K562 (cell line): ENCODE measurements around the gene GPD2. TPM values are rescaled to one million over a fixed set of nuclear protein-coding genes. Genes with fewer than 3 reads are reported as not detected.

Experiments
- ARHGAP35 ChIP-seq: fragments of 450-650 bp; IDR thresholded peaks from 2 replicates; pipeline ENCODE4 v1.6.1; 2018; ENCODE audit not compliant: partially characterized antibody
- E2F6 ChIP-seq, 2 experiments: IDR thresholded peaks; 2 replicates each; pipeline ENCODE4 v1.6.1; 2011; ENCODE audit warnings: borderline replicate concordance in 1 of 2, control low read depth in 1 of 2, low read depth in 1 of 2, low read length in 1 of 2, mild to moderate bottlenecking in 1 of 2, mixed read lengths in 1 of 2, moderate library complexity in 1 of 2; ENCODE audit not compliant: insufficient read depth in 1 of 2, insufficient read length in 1 of 2, poor library complexity in 1 of 2, severe bottlenecking in 1 of 2; ENCODE audit errors: extremely low read depth in 1 of 2
- FOXO4 ChIP-seq: fragments of 450-650 bp; formaldehyde crosslinking; IDR thresholded peaks from 2 replicates; pipeline ENCODE4 v1.4.0; 2020; ENCODE audit warnings: mild to moderate bottlenecking, moderate library complexity
- FUS ChIP-seq: fragments of 200-400 bp; formaldehyde crosslinking; optimal IDR thresholded peaks from 2 replicates; pipeline ENCODE3; 2017; ENCODE audit warnings: low read depth, low read length
- GABPA ChIP-seq: fragments of 200-800 bp; sonication (Bioruptor generic); conservative IDR thresholded peaks from 2 replicates; pipeline ENCODE4 v1.6.1; 2016; ENCODE audit warnings: low read depth, missing genetic modification characterization, missing compliant biosample characterization
- ILK ChIP-seq: fragments of 450-650 bp; IDR thresholded peaks from 2 replicates; pipeline ENCODE4 v1.6.1; 2016; ENCODE audit warnings: missing genetic modification characterization, low read depth, mild to moderate bottlenecking, missing compliant biosample characterization, moderate library complexity, borderline replicate concordance
- LCOR ChIP-seq: sonication (generic); formaldehyde crosslinking; IDR thresholded peaks from 2 replicates; pipeline ENCODE4 v1.8.0; 2022; ENCODE audit warnings: mild to moderate bottlenecking, missing genetic modification reagents
- MCM2 ChIP-seq: fragments of 450-650 bp; IDR thresholded peaks from 2 replicates; pipeline ENCODE4 v1.6.1; 2017; ENCODE audit warnings: low read depth, mild to moderate bottlenecking
- SMAD4 ChIP-seq: fragments of 250-450 bp; sonication (Bioruptor Pico); conservative IDR thresholded peaks from 2 replicates; pipeline ENCODE4 v1.8.0; 2021; ENCODE audit warnings: inconsistent platforms, mild to moderate bottlenecking, moderate library complexity
- ZBTB17 ChIP-seq: fragments of 450-650 bp; formaldehyde crosslinking; IDR thresholded peaks from 2 replicates; pipeline ENCODE4 v1.4.0; 2020; ENCODE audit warnings: mild to moderate bottlenecking
- ZNF79 ChIP-seq: fragments of 250-450 bp; sonication (Bioruptor Pico); IDR thresholded peaks from 2 replicates; pipeline ENCODE4 v1.4.0; 2020; ENCODE audit warnings: low read depth, mild to moderate bottlenecking, moderate library complexity
- polyA plus RNA-seq, 8 experiments: library from polyadenylated mRNA; depleted of rRNA in 4 of 8; stranded (reverse) in 5 of 8; unstranded in 3 of 8; fragments of >200 nt; fragmentation: Nextera tagmentation in 2 of 8; fragmentation: Illumina TruSeq in 1 of 8; extraction: Ambion mirVana in 2 of 8; extraction: Trizol in 1 of 8; gene quantifications; 2 replicates each; pipeline versions ENCODE4 v1.2.1 to v1.2.3, GENCODE V29; 2011 to 2014; ENCODE audit warnings: inconsistent platforms in 1 of 8, missing spikeins in 1 of 8
- total RNA-seq, 7 experiments: library from RNA; depleted of rRNA in 6 of 7; stranded (reverse); fragments of >200 nt in 6 of 7; fragmentation: Illumina TruSeq in 2 of 7; extraction: Trizol in 2 of 7; gene quantifications; 2 replicates each; pipeline versions ENCODE4 v1.2.1 to v1.2.3, GENCODE V29; 2011 to 2021; ENCODE audit warnings: low replicate concordance in 1 of 7
- TF ChIP-seq, protein P1 (sequence below), 2 experiments: fragments of 450-650 bp; IDR thresholded peaks; 2 replicates each; pipeline ENCODE4 v1.6.1; 2018; ENCODE audit warnings: mild to moderate bottlenecking in 2 of 2, low read depth in 1 of 2; ENCODE audit not compliant: partially characterized antibody in 2 of 2
- TF ChIP-seq, protein P2 (sequence below): fragments of 250-450 bp; sonication (Bioruptor Pico); IDR thresholded peaks from 2 replicates; pipeline ENCODE4 v1.5.0; 2020; ENCODE audit warnings: mild to moderate bottlenecking
- TF ChIP-seq, protein P3 (sequence below): fragments of 450-650 bp; IDR thresholded peaks from 2 replicates; pipeline ENCODE4 v1.6.1; 2016

The GPD2 gene
- total and polyA plus RNA-seq, 9 of the 15 experiments (the other 6 are each of a cell fraction or from before 2014, with no cell fraction given): 5.2 to 39.2 (median 19.0) TPM

DNA sequence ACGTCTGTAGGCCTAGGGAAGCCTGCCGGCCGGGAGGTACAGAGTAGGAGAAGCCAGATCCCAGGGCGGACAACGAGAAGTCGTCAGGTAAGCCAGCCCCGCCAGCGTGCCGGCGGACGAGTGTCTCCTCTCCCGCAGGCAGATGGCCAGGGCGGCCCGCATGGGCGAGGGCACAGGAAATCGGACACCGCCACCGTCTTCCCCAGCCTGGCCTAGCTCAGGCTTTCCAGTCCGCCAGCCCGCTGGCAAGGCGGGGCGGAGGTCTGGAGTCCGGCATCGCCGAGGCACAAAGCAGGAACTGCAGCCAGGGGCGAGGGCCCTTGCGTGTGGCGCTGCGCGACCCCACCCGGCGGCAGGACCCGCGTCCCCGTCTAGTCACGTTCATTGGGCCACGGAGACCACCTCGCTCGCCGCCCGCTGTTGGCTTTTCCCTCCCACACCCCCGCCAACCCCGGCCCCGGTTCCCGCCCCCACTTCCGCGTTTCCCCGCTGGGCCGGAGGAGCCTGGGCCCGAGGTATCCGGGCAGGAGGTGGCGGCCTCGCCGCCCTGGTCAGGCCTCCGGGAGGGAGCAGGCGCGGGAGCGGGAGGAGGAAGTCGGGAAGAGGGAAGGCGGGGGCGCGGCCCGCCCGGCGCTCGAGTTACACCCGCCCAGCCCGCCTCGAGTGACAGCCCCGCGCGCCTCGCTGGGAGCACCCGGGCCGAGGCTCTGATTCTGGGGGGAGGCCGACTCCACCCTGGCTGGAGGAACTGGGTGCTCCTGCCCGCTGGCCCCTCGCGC lies at the start of gene GPD2 (continued):
- TF ChIP-seq, protein P1, sequence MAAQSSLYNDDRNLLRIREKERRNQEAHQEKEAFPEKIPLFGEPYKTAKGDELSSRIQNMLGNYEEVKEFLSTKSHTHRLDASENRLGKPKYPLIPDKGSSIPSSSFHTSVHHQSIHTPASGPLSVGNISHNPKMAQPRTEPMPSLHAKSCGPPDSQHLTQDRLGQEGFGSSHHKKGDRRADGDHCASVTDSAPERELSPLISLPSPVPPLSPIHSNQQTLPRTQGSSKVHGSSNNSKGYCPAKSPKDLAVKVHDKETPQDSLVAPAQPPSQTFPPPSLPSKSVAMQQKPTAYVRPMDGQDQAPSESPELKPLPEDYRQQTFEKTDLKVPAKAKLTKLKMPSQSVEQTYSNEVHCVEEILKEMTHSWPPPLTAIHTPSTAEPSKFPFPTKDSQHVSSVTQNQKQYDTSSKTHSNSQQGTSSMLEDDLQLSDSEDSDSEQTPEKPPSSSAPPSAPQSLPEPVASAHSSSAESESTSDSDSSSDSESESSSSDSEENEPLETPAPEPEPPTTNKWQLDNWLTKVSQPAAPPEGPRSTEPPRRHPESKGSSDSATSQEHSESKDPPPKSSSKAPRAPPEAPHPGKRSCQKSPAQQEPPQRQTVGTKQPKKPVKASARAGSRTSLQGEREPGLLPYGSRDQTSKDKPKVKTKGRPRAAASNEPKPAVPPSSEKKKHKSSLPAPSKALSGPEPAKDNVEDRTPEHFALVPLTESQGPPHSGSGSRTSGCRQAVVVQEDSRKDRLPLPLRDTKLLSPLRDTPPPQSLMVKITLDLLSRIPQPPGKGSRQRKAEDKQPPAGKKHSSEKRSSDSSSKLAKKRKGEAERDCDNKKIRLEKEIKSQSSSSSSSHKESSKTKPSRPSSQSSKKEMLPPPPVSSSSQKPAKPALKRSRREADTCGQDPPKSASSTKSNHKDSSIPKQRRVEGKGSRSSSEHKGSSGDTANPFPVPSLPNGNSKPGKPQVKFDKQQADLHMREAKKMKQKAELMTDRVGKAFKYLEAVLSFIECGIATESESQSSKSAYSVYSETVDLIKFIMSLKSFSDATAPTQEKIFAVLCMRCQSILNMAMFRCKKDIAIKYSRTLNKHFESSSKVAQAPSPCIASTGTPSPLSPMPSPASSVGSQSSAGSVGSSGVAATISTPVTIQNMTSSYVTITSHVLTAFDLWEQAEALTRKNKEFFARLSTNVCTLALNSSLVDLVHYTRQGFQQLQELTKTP (IDR thresholded peaks at IDR 0.05; ENCODE audit: low read depth in 1 of 2, partially characterized antibody in 2 of 2): no peak
- TF ChIP-seq, protein P2, sequence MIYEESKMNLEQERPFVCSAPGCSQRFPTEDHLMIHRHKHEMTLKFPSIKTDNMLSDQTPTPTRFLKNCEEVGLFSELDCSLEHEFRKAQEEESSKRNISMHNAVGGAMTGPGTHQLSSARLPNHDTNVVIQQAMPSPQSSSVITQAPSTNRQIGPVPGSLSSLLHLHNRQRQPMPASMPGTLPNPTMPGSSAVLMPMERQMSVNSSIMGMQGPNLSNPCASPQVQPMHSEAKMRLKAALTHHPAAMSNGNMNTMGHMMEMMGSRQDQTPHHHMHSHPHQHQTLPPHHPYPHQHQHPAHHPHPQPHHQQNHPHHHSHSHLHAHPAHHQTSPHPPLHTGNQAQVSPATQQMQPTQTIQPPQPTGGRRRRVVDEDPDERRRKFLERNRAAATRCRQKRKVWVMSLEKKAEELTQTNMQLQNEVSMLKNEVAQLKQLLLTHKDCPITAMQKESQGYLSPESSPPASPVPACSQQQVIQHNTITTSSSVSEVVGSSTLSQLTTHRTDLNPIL (CRISPR knock-in tag): no peak
- TF ChIP-seq SMAD4 (CRISPR knock-in tag) (no peak), ZBTB17 (CRISPR knock-in tag) (no peak), GABPA (tag) (peak; percentile 60), LCOR (CRISPR knock-in tag) (peak; percentile 29; the same call in 1 of the 2 replicates), MCM2 (no peak), E2F6 (IDR thresholded peaks at IDR 0.05; ENCODE audit: borderline replicate concordance in 1 of 2, extremely low read depth in 1 of 2, insufficient read depth in 1 of 2, insufficient read length in 1 of 2, low read depth in 1 of 2, low read length in 1 of 2, poor library complexity in 1 of 2, severe bottlenecking in 1 of 2) (peak; percentile 84 to 90), ILK (tag) (no peak), FOXO4 (CRISPR knock-in tag) (no peak), ZNF79 (CRISPR knock-in tag) (no peak), FUS (no peak), ARHGAP35 (no peak)
- TF ChIP-seq, protein P3, sequence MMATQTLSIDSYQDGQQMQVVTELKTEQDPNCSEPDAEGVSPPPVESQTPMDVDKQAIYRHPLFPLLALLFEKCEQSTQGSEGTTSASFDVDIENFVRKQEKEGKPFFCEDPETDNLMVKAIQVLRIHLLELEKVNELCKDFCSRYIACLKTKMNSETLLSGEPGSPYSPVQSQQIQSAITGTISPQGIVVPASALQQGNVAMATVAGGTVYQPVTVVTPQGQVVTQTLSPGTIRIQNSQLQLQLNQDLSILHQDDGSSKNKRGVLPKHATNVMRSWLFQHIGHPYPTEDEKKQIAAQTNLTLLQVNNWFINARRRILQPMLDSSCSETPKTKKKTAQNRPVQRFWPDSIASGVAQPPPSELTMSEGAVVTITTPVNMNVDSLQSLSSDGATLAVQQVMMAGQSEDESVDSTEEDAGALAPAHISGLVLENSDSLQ: peak; percentile 92
